GM12878 (cell line): Measurements from ENCODE around the gene TRIOBP. TPM values are rescaled to one million over a fixed set of nuclear protein-coding genes. Genes with fewer than 3 reads are reported as not detected.

Source experiments
- ATAC-seq: fragments of 200-7000 bp; cut with Tn5 transposase; 3 replicates; pipeline ENCODE4 v1.9.1; 2020; ENCODE audit warnings: mild to moderate bottlenecking, moderate library complexity
- BruUV-seq: library from RNA; stranded (reverse); fragments of 400-500 nt; replicated peaks from 2 replicates; lab custom pipeline; 2021; lab: Mats Ljungman, UMichigan
- CTCF ChIA-PET: fragments of 300-600 bp; sonication (Branson Sonifier 250); formaldehyde crosslinking; extraction: SDS; loops from one replicate; lab custom pipeline; 2021; ENCODE audit warnings: inconsistent platforms; lab: Yijun Ruan, JAX
- POLR2A ChIA-PET: fragments of 350-600 bp; formaldehyde crosslinking; extraction: SDS; loops from one replicate; lab custom pipeline; 2021; ENCODE audit warnings: inconsistent platforms; lab: Charles Lee
- RAD21 ChIA-PET: fragments of 300-600 bp; sonication (Branson Sonifier 250); formaldehyde crosslinking; loops from one replicate; lab custom pipeline; 2023; ENCODE audit warnings: antibody characterized with exemption; ENCODE audit not compliant: unreplicated experiment; lab: Charles Lee
- SMC1A ChIA-PET: fragments of 300-600 bp; sonication (Branson Sonifier 250); formaldehyde crosslinking; loops from one replicate; lab custom pipeline; 2023; ENCODE audit not compliant: unreplicated experiment, uncharacterized antibody; lab: Charles Lee
- DNase-seq: peaks from one replicate; pipeline ENCODE4 v3.0.0-alpha.2; 2011; ENCODE audit warnings: low read depth, low spot score
- FAIRE-seq: peaks from 3 replicates; lab custom pipeline; 2011; peaks lifted over from hg19 to GRCh38; lab: Jason Lieb, UNC
- H2AFZ ChIP-seq: 2 replicates; pipeline ENCODE4 v1.6.0; 2011; ENCODE audit warnings: low read depth, low read length, control low read depth; ENCODE audit not compliant: control insufficient read depth
- H3K27ac ChIP-seq: 2 replicates; pipeline ENCODE4 v1.5.1; 2011; ENCODE audit warnings: control low read depth; ENCODE audit not compliant: control insufficient read depth, insufficient read depth
- H3K27me3 ChIP-seq, 2 experiments: replicated peaks in 1 of 2; 2 replicates each; pipeline versions ENCODE4 v1.6.0 to v1.6.1; 2011; ENCODE audit warnings: low read length in 1 of 2; ENCODE audit not compliant: control insufficient read depth in 2 of 2, insufficient read depth in 2 of 2
- H3K36me3 ChIP-seq, 2 experiments: 2 replicates each; pipeline ENCODE4 v1.5.1; 2011; ENCODE audit warnings: low read length in 1 of 2; ENCODE audit not compliant: control insufficient read depth in 2 of 2, insufficient read depth in 2 of 2
- H3K4me1 ChIP-seq: 2 replicates; pipeline ENCODE4 v1.6.1; 2011; ENCODE audit warnings: mild to moderate bottlenecking, low read length, moderate library complexity, mixed read lengths; ENCODE audit not compliant: control insufficient read depth, insufficient read depth
- H3K4me2 ChIP-seq: 2 replicates; pipeline ENCODE4 v1.6.0; 2011; ENCODE audit warnings: control low read depth; ENCODE audit not compliant: control insufficient read depth, insufficient read depth
- H3K4me3 ChIP-seq: fragments of 200-600 bp; sonication (generic); 2 replicates; pipeline ENCODE4 v1.5.1; 2016
- H3K79me2 ChIP-seq: 2 replicates; pipeline ENCODE4 v1.6.0; 2011; ENCODE audit warnings: low read length; ENCODE audit not compliant: control insufficient read depth, insufficient read depth
- H3K9ac ChIP-seq: 2 replicates; pipeline ENCODE4 v1.8.0; 2011; ENCODE audit warnings: low read length, control low read depth, mixed read lengths; ENCODE audit not compliant: control insufficient read depth, insufficient read depth
- H3K9me3 ChIP-seq: replicated peaks from 3 replicates; pipeline ENCODE4 v1.5.1; 2011; ENCODE audit warnings: mild to moderate bottlenecking, low read length; ENCODE audit not compliant: control insufficient read depth, insufficient read depth
- H4K20me1 ChIP-seq: 2 replicates; pipeline ENCODE4 v1.6.0; 2011; ENCODE audit not compliant: control insufficient read depth, insufficient read depth
- EZH2 ChIP-seq: IDR thresholded peaks from 2 replicates; pipeline ENCODE4 v1.6.1; 2012; ENCODE audit warnings: low read depth, mild to moderate bottlenecking, control low read depth, inconsistent platforms, low read length, borderline replicate concordance; ENCODE audit not compliant: control insufficient read depth
- HSF1 ChIP-seq: fragments of 150-350 bp; IDR thresholded peaks from 2 replicates; pipeline ENCODE4 v1.6.1; 2014; ENCODE audit warnings: mild to moderate bottlenecking, low read depth, low read length
- IKZF2 ChIP-seq, 2 experiments: fragments of 450-650 bp; IDR thresholded peaks; 2 replicates each; pipeline ENCODE4 v1.6.1; 2017; ENCODE audit warnings: mild to moderate bottlenecking in 2 of 2, moderate library complexity in 2 of 2
- KLF5 ChIP-seq: fragments of 450-650 bp; IDR thresholded peaks from 2 replicates; pipeline ENCODE4 v1.6.1; 2014; ENCODE audit warnings: mild to moderate bottlenecking; ENCODE audit not compliant: partially characterized antibody
- MTA3 ChIP-seq: IDR thresholded peaks from 2 replicates; pipeline ENCODE4 v1.6.1; 2012; ENCODE audit warnings: low read length, inconsistent platforms, borderline replicate concordance
- NR2C1 ChIP-seq: fragments of 450-650 bp; IDR thresholded peaks from 2 replicates; pipeline ENCODE4 v1.6.1; 2017; ENCODE audit warnings: antibody characterized with exemption, mild to moderate bottlenecking, moderate library complexity
- POLR2AphosphoS2 ChIP-seq: IDR thresholded peaks from 2 replicates; pipeline ENCODE4 v1.6.1; 2011; ENCODE audit warnings: low read depth, mild to moderate bottlenecking, low read length, improper control_type of control experiment, moderate library complexity
- RELA ChIP-seq: fragments of 450-650 bp; IDR thresholded peaks from 2 replicates; pipeline ENCODE4 v1.8.0; 2014; ENCODE audit warnings: borderline replicate concordance; ENCODE audit not compliant: partially characterized antibody
- SIX5 ChIP-seq: IDR thresholded peaks from 2 replicates; pipeline ENCODE4 v1.6.1; 2011; ENCODE audit warnings: mild to moderate bottlenecking, low read depth, low read length, moderate library complexity; ENCODE audit not compliant: severe bottlenecking
- SMAD5 ChIP-seq: IDR thresholded peaks from 2 replicates; pipeline ENCODE4 v1.6.1; 2016; ENCODE audit warnings: antibody characterized with exemption, low read depth
- SREBF2 ChIP-seq: IDR thresholded peaks from 2 replicates; pipeline ENCODE4 v1.6.1; 2012; ENCODE audit warnings: mild to moderate bottlenecking, low read length
- YY1 ChIP-seq: IDR thresholded peaks from 2 replicates; pipeline ENCODE4 v1.6.1; 2011; ENCODE audit warnings: low read depth, mild to moderate bottlenecking, low read length
- WGBS: methylation state at CpG from one replicate; pipeline ENCODE4 v1.1.6; 2016; ENCODE audit warnings: low lambda C conversion rate; ENCODE audit not compliant: insufficient replicate concordance, insufficient coverage; ENCODE audit errors: missing lambda C conversion rate; 5-methylcytosine and 5-hydroxymethylcytosine counted together
- in situ Hi-C: fragments of 300-500 bp; cut with MboI; formaldehyde crosslinking; loops from 9 replicates; pipeline ENCODE4 v1.14.3; 2018; ENCODE audit warnings: mixed read lengths
- intact Hi-C: fragments of 100-400 bp; cut with micrococcal nuclease; formaldehyde crosslinking; loops from one replicate; pipeline ENCODE4 v1.14.2; 2022; ENCODE audit not compliant: unreplicated experiment
- polyA plus RNA-seq, 11 experiments: library from polyadenylated mRNA; depleted of rRNA in 4 of 11; unstranded in 6 of 11; stranded (reverse) in 5 of 11; fragments of >200 nt; fragmentation: Nextera tagmentation in 4 of 11; fragmentation: Illumina TruSeq in 1 of 11; extraction: Ambion mirVana in 4 of 11; extraction: Trizol in 1 of 11; gene quantifications; 1 replicate in 1 of 11; 2 replicates in 10 of 11; pipeline versions ENCODE4 v1.2.1 to v1.2.3, GENCODE V29; 2011 to 2016; ENCODE audit warnings: inconsistent platforms in 2 of 11, missing spikeins in 2 of 11, low read depth in 1 of 11
- total RNA-seq, 4 experiments: library from RNA; depleted of rRNA in 3 of 4; stranded (reverse); fragments of >200 nt in 3 of 4; fragmentation: Illumina TruSeq in 1 of 4; extraction: Trizol in 1 of 4; gene quantifications; 2 replicates each; pipeline versions ENCODE4 v1.2.1 to v1.2.3, GENCODE V29; 2013 to 2021
- TF ChIP-seq, protein P1 (sequence below): fragments of 450-650 bp; formaldehyde crosslinking; IDR thresholded peaks from 2 replicates; pipeline ENCODE4 v1.5.0; 2022; ENCODE audit warnings: mild to moderate bottlenecking, missing genetic modification characterization
- TF ChIP-seq, protein P2 (sequence below): fragments of 450-650 bp; IDR thresholded peaks from 2 replicates; pipeline ENCODE4 v1.6.1; 2017; ENCODE audit warnings: mild to moderate bottlenecking, moderate library complexity

Gene TRIOBP
- total and polyA plus RNA-seq, 10 of the 15 experiments (the other 5 are each of a cell fraction or from before 2014, with no cell fraction given) = 0.21 to 23.6 (median 11.9) TPM

- Histone ChIP-seq H3K9ac (peak overlapping the region; percentile 32; the same call in 1 of the 2 replicates), H2AFZ (peak overlapping the region; percentile 39), H3K79me2 (no peaks in the 10 kb centered on the region), H4K20me1 (no peaks in the 10 kb centered on the region), H3K4me3 (0 out of 2 replicates have a peak overlapping the region, but pooled peaks have one; percentile 27), H3K27me3 (peaks cover 12 to 34% of the 10 kb centered on the region in 2 experiments), H3K9me3 (no peaks in the 10 kb centered on the region; the same call in 2 of the 3 replicates), H3K4me1 (peaks cover 7% of the 10 kb centered on the region), H3K27ac (no peak overlapping the region), H3K4me2 (peak overlapping the region; percentile 62; the same call in 1 of the 2 replicates), H3K36me3 (no peaks in the 10 kb centered on the region)
- ATAC-seq = no peak
- ChIA-PET CTCF (no interaction called here), SMC1A (no interaction called here), RAD21 (no interaction called here), POLR2A (no interaction called here)
- no peak for DNase-seq
- TF ChIP-seq HSF1 = no peak
- TF ChIP-seq SMAD5 = no peak
- no peak for TF ChIP-seq MTA3
- TF ChIP-seq, protein P1, sequence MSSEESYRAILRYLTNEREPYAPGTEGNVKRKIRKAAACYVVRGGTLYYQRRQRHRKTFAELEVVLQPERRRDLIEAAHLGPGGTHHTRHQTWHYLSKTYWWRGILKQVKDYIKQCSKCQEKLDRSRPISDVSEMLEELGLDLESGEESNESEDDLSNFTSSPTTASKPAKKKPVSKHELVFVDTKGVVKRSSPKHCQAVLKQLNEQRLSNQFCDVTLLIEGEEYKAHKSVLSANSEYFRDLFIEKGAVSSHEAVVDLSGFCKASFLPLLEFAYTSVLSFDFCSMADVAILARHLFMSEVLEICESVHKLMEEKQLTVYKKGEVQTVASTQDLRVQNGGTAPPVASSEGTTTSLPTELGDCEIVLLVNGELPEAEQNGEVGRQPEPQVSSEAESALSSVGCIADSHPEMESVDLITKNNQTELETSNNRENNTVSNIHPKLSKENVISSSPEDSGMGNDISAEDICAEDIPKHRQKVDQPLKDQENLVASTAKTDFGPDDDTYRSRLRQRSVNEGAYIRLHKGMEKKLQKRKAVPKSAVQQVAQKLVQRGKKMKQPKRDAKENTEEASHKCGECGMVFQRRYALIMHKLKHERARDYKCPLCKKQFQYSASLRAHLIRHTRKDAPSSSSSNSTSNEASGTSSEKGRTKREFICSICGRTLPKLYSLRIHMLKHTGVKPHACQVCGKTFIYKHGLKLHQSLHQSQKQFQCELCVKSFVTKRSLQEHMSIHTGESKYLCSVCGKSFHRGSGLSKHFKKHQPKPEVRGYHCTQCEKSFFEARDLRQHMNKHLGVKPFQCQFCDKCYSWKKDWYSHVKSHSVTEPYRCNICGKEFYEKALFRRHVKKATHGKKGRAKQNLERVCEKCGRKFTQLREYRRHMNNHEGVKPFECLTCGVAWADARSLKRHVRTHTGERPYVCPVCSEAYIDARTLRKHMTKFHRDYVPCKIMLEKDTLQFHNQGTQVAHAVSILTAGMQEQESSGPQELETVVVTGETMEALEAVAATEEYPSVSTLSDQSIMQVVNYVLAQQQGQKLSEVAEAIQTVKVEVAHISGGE = no peak
- TF ChIP-seq YY1 = no peak
- TF ChIP-seq POLR2AphosphoS2 = no peak
- no peak for TF ChIP-seq SREBF2
- no peak for TF ChIP-seq NR2C1
- no peak for TF ChIP-seq SIX5
- TF ChIP-seq KLF5 = no peak
- no peak for TF ChIP-seq IKZF2 (IDR thresholded peaks at IDR 0.05)
- TF ChIP-seq EZH2 = no peak
- TF ChIP-seq, protein P2, sequence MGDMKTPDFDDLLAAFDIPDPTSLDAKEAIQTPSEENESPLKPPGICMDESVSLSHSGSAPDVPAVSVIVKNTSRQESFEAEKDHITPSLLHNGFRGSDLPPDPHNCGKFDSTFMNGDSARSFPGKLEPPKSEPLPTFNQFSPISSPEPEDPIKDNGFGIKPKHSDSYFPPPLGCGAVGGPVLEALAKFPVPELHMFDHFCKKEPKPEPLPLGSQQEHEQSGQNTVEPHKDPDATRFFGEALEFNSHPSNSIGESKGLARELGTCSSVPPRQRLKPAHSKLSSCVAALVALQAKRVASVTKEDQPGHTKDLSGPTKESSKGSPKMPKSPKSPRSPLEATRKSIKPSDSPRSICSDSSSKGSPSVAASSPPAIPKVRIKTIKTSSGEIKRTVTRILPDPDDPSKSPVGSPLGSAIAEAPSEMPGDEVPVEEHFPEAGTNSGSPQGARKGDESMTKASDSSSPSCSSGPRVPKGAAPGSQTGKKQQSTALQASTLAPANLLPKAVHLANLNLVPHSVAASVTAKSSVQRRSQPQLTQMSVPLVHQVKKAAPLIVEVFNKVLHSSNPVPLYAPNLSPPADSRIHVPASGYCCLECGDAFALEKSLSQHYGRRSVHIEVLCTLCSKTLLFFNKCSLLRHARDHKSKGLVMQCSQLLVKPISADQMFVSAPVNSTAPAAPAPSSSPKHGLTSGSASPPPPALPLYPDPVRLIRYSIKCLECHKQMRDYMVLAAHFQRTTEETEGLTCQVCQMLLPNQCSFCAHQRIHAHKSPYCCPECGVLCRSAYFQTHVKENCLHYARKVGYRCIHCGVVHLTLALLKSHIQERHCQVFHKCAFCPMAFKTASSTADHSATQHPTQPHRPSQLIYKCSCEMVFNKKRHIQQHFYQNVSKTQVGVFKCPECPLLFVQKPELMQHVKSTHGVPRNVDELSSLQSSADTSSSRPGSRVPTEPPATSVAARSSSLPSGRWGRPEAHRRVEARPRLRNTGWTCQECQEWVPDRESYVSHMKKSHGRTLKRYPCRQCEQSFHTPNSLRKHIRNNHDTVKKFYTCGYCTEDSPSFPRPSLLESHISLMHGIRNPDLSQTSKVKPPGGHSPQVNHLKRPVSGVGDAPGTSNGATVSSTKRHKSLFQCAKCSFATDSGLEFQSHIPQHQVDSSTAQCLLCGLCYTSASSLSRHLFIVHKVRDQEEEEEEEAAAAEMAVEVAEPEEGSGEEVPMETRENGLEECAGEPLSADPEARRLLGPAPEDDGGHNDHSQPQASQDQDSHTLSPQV = no peak
- no peak for TF ChIP-seq RELA
- in situ Hi-C loops (no loop called here), intact Hi-C loops (no loop called here)
- no peak for FAIRE-seq
- no TSS peak for BruUV-seq
- WGBS = under 1% methylated on average over 29 of the region's 29 CpGs
These were observed 107.6 kb downstream of the TRIOBP start for GRCh38 chr22:37804352-37804880.
